Raji (cell line): ENCODE data around the gene ZNF277.

Experiments used
- POLR2A ChIP-seq: IDR thresholded peaks from 2 replicates; pipeline ENCODE4 v1.6.1; 2011; ENCODE audit warnings: low read depth, low read length, control low read depth; ENCODE audit not compliant: insufficient read depth

Gene ZNF277

DNA sequence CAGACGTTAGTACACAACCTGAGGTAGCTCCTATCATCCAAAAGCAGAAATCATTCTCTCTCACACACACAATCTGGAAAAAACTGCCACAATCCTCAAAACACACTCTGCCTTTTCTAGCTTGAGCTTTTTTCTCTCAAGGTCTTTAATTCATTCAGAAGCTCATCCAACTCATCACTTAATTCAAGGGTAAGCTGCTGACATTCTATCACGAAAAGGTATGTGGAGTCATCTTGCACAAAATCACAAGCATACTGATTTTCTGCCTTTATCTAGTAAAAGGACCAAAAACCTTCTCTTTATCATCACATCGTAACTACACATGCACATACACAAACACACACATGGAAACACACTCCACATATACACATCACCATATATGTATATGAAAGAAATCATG, 32.3 kb upstream of the ZNF277 start:
- no peak for TF ChIP-seq POLR2A

DNA sequence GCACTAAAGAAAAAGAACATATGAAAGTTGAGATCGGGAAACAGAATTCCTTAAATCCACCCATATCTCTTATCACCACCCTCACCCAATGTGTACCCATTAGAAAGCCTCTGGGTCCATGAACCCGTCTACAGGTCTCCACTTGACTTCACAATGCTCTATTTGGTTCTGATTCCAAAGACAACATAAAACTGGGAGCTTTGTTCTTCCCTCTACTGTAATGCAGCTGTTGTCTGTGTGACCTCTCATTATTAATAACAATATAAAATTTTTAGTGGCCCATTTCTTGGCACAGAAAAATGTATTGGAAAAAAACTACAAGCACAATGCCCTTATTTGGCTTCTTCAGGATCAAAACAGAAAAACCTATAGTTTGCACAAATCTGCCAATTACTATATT, 30.3 kb upstream of the ZNF277 start:
- no peak for TF ChIP-seq POLR2A

DNA sequence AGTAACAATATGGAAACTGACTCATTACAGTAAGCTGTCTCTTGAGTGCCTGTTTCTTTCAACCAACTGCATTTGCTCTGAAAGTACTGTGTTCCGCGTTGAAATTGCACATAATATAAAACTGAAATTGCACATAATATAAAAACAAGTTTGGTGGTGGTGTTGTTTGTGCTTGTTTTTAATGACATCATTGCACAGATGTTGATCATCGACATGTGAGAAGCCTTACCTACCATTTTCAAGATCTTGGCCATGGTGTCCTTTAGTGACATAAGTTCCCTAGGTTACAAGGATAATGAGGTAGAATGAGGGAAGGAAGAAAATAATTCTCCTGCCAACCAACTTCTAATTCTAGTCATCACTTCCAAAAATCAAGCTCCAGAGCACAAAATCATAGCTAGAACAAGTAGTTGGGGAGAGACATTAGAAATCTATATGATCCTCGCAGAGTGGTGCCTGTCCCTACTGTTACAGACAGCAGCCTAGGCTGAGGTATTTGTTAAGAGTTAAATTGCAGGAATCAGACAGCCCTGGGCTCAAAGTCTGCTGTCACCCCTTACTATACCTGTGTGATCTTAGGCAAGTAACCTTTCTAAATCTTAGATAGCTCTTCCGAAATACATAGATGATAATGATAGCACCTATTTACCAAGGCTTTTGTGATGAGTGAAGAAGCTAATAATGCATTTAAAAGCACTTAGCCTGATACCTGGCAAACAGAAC, 29.6 kb upstream of the ZNF277 start:
- TF ChIP-seq POLR2A, result no peak

DNA sequence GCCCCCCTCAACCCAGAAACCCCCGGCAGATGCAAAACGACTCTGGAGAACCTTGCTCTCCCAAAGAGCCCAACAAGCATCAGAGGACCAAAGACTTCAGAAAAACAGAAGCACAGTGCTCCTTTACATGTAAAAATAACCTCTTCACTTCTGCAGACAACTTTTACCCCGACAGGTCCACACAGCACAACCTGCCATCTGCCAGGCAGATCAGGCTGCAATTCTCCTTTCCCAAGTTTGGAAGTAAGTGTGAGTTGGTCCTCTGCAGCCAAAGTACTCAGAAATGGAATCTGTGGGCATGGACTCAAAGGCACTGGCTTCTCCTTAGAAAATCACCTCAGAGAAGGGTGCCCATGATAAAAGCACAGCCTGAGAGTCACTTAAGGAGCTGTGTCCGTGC, 26.3 kb upstream of the ZNF277 start:
- no peak for TF ChIP-seq POLR2A

DNA sequence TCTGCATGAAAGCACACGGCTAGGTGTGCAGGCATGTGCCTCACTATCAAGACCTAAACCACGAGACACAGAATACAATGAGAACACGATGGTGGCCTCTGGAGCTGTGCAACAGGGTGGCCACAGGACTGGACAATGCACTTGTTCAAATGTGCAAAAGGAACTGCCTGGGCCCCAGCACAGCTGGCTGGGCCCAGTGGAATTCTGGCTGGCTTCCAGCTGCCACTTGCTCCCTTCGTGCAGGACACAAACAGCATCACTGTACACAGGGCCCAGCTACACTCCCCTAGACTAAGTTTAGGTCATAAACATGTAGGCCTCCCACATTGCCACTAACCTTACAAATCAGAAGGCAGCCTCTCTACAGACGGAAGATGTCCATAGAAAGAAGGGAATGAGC, 23.7 kb upstream of the ZNF277 start:
- no peak for TF ChIP-seq POLR2A

DNA sequence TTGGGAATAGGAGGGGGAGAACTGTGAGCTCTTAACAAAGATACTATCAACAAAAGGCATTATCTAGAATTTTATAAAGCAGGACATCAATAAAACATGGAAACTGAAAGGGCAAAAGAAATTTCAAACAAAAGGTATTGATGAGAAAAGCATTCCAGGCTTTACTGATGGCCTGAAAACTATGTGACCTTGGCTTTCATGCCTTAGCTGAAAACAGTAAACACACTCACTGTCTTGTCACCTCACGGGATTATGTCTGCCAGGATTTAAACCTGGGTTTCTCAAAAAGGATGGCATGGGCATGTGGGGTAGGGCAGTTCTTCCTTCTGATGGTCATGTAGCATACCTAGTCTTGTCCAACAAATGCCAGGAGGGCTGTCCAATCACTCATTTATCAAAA, 23.2 kb upstream of the ZNF277 start:
- TF ChIP-seq POLR2A, result no peak

DNA sequence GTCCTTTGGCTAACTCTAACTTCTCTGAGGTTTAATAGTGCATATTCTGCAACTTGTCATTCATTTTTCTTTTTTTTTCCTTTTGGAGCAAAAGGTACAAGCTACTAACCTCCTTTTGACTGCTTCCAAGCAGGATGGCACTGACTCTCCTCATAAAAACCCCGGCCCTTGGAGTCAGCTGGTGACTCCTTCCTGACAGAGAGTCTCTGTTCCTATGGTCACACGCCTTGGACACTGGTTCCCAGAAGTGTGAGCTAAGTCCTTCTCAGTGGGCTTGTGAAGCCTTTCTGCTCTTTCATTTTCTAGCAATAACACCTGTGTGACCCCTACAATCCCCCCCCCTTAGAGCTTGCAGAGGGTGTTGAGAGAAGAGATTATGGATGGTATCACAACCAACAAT, 22.0 kb upstream of the ZNF277 start:
- TF ChIP-seq POLR2A, result no peak

DNA sequence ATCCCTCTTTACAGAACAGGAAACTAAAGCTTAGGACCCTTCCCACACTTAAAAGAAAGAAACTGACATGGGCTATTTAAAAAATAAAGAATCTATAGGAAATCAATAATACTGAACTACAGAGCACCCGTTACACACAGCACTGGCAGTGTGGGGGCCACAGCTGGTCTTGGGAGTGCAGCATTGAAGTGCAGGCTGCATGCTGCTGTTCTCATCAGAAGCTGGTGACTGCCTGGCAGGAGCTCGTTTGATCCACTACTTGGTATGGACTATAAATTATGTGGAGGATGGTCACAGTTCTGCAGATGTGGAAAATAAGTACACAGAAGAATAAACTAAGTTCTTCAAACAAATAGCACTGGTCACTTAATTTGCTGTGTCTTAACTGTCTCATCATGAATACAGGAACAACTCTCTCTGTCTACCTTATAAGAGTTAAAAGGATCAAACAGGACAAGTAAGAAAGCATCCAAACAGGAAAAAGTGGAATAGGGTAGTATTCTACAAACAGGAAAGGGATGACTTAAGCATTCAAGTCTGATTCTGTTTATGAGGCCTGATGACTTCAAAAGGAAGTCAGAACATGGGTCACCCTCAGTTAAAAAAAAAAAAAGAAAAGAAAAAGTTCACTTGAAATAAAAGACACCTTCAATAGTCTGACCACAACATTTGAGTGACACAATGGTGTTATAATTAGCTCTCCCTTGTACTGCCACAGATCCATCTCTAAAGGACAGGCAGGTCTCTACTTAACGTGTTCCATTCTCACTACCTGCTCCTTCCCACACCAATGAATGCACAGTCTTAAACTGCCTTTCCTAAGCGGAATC, 21.3 kb upstream of the ZNF277 start:
- TF ChIP-seq POLR2A, result no peak

DNA sequence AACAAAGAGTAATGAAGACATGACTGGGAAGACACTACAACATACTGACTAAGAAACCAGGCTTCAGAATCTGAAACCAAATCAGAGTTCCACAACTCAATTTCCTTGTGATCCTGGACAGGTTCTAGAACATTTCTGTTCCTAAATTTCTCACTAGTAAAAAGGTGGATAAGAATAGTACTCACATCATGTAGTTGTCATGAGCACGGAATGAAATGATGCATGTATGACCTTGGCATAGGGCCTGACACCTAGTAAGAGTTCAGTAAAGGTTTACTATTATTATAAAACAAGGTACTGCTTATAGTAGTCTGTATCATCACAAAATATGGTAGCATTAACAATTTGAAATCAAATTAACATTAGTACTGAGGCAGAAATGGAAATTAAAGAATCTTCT, 20.2 kb upstream of the ZNF277 start:
- TF ChIP-seq POLR2A, result no peak

DNA sequence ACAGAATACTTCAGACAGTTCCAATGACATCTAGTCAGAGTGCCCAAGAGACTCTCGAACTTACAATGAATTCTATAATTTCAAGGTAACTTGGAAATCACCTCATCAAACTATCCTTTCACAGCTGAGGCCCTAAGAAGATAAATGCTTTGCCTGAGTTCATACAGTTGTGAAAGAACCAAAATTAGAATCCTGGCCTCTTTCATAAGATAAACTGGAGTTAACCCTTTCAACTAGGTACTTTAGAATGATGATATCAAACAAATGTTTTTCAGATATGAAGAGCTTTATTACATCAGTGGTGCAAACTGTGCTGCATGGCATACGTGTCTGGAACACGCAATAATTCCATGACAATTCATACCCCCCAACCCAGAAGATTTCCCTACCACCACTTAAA, 18.2 kb upstream of the ZNF277 start:
- no peak for TF ChIP-seq POLR2A

DNA sequence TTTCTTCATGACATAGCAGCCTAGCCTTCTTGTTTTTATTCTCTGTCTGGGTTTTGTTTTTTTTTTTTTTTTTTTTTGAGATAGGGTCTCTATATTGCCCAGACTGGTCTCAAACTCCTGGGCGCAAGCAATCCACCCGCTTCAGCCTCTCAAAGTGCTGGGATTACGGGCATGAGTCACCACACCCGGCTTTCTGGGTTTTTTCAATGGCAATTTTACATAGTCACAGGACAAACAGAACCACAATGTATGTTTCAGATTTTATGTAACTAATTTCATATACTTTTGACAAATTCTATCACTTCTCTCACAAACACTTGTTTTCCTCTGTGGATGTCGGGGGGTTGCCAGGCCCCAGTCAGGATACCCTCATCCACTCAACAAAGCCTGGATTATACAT, 16.8 kb upstream of the ZNF277 start:
- no peak for TF ChIP-seq POLR2A

DNA sequence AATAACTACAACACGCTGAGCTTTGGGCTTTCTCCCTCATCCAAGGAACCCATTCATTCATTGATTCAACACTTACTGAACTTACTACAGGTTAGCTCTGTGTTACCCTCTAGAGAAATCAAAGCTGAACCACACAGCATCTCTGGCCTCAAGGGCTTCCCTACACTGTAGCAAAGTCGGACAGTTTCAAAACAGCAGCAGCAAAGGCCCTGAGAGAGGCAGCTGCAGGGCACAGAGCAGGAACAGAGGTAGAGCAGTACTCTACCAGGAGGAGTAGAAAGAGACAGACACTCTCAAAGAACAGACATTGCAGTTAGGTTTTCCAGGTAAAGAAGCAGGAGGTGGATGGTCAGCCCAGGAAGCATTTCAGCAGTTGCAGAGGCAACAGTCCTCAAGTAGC, 16.4 kb upstream of the ZNF277 start:
- TF ChIP-seq POLR2A, result no peak

DNA sequence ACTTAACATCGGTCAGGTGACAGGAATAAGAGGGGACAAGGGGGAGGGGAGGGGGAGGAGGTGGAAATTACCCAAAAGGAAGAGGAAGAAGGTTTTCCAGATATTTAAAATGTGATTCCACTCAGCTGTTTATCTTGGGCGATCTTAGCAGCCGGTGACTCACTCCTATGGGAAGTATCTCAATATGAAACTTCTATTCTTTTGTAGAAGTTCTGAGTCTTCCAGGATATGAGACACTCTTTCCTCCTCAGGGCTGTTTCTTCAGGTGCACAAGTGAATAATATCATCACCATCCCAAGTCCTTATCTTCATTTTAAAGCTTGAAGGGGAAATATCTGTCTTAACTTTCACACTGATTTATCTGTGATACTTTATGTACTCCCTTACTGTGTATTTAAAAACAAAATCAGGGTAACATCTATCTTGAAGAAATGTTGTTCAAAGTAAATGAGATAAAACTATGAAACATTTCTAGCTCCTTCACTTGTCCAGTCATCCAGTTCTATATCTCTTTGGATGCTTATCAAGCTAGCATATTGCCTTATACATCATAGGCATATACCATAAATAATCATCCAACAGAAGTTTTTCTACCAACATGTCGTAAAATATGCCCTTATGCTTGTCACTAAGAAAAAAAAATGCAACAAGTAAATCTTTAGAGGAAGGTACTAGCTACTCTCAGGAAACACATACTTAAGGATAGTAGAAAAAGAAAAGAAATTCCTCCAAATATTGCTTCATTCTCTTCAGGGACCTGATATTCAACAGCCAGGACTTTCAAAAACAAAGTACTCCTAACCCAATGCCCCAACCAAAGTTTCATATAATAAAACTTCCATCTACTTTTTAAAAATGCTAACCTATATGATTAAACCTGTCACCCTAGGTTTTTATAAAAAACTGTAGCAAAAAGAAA, 14.0 kb upstream of the ZNF277 start:
- no peak for TF ChIP-seq POLR2A

DNA sequence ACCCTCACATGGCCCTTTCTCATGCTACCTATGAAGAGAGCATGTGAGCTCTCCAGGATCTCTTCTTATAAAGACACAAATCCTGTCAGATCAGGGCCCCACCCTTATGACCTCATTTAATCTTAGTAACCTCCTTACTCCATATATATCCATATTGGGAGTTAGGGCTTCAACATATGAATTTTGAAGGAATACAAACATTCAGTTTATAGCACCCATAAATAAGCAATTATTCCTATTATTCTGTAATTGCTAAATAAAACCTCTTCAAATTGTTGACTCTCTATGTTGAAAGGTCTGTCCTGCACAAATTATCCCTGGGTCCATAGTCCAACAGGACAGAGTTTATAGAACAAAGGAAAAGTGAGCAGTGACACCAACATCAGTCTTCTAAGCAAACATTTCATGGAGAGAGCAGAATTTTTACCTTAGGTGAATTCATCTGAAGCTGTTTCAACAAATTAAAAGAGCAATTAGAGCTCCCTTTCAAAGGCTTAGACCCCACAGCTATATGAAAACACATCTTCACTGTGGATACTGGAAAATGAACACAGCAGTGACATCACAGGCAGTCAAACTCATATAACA, 12.5 kb upstream of the ZNF277 start:
- TF ChIP-seq POLR2A, result no peak

DNA sequence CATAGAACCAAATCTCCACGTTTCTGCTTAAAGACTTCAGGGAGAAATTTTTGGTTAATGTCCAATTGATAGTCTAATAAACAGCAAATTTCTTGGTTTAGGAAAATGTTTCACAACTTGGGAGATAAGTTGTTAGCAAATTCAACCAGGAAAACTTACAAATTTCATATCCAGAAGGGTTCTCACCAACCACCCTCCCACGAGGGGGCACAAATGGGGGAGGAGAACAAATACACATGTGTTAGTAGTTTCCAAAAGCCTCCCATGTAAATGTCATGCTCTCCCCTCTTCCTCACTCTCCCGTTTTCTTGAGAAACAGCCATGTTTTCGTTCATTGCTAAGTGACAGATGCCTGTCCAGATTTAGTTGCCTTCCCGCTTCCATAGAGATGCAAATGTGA, 10.8 kb upstream of the ZNF277 start:
- TF ChIP-seq POLR2A, result no peak
